Stimulated activated CD4-positive, alpha-beta T cell treated with anti-CD3 and anti-CD28 coated beads, Interleukin-1b, Interleukin-23, amount 100 ng/mL, for 4 hours (primary cell): ENCODE measurements around the gene S100A6.
"Not testable (repeated sequence)": the region's sequence is repeated elsewhere in the genome, so short reads cannot be mapped to it uniquely, and the experiment has no call there.

Experiments used
- DNase-seq, 2 donors: peaks; one replicate each; pipeline ENCODE4 v3.0.0-alpha.2; 2020; ENCODE audit warnings: low read depth in 2 of 2

Gene S100A6

DNA sequence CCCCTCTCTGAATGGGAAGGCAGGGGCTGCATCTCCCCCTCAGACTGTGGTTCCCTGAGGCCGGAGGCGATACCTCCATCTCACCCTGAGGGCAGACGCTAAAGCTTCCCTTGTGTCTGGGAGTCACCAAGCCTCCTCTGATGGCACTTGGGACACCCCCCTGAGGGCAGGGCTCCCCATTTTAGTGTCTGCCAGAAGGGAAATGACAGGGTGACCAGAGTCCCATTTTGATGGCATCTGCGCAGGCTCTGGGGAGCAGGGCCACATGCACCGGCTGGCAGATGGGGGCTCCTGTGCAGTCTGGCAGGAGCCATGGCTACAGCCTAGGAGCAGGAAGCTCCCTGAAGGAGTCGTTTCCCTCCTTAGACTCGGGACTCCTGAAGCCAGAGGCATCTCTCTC lies 28.2 kb upstream of the S100A6 start:
- no peak for DNase-seq

DNA sequence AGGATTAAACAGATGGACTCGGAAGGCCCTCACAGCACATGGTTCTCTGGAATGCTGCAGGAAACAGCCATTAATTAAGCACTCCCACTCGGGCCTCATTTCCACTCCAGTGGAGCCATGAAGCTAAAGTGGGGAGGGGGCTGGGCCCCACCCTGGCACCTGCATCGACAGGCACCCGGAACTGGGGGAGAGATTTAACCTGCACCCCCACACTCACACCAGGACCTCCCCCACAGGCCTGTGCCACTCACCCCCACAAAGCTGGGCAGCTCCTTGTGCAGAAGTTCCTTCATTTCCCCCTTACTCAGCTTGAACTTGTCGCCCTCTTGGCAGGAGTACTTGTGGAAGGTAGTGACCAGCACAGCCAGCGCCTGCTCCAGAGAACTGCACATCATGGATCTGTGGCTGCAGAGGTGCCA lies 27.7 kb upstream of the S100A6 start:
- no peak for DNase-seq

DNA sequence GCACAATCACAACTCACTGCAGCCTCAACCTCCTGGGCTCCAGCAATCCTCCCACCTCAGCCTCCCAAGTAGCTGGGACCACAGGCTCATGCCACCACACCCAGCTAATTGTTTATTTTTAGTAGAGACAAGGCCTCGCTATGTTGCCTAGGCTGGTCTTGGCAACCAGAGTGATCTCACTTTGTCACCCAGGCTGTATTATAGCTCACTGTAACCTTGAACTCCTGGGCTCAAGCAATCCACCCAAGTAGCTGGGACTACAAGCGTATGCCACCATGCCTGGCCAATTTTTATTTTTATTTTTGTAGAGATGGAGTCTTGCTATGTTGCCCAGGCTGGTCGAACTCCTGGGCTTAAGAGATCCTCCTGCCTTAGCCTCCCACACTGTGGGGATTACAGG lies 26.2 kb upstream of the S100A6 start:
- not testable (repeated sequence) for DNase-seq

DNA sequence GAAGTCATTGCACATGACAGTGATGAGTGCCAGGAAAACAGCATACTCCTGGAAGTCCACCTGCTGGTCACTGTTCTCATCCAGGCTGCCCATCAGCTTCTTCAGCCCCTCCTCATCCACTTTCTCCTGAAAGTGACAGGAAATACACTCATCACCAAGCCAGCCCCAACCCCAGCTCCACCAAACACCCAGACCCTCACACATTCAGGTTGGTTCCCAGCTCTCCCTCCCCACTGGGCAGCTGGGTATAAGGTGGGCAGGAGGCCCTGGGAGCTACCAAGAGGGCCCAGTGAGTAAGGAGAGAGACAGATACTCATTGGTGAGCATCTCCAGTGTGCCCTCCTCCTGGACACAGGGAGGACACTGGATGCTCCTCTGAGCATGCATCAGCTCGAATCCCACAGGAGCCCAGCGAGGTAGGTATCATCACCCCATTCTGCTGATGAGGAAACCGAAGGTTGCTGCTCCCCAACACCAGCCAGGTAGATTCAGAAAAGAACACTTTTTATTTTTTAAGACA lies 25.7 kb upstream of the S100A6 start:
- no peak for DNase-seq

DNA sequence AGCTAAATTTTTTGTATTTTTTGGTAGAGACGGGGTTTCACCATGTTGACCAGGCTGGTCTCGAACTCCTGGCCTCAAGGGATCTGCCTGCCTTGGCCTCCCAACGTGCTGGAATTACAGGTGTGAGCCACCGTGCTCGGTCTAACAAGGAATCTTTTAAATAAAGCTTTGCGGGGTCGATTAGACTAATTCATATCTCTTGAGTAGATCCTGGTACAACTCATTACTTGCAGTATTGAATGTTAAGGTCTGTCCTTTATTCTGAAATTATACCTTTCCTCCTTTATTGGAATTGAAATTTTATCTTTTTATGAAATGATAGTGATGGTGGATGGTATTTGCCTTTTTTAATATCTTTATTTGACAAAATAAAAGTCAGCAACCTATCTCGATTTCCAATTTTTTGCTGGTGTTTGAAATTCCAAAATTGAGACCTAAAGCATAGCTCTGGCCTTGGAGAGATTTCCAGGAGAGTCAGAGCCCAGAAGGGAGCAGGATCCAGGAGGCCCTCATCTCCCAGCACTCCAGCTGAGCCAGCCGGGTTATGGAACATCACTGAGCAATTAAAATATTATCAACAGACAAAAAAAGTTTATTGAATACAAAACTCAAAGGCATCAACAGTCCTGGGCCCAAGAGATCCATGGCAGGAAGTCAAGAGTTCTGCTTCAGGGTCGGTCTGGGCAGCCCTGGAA lies 25.1 kb upstream of the S100A6 start:
- DNase-seq = no peak

DNA sequence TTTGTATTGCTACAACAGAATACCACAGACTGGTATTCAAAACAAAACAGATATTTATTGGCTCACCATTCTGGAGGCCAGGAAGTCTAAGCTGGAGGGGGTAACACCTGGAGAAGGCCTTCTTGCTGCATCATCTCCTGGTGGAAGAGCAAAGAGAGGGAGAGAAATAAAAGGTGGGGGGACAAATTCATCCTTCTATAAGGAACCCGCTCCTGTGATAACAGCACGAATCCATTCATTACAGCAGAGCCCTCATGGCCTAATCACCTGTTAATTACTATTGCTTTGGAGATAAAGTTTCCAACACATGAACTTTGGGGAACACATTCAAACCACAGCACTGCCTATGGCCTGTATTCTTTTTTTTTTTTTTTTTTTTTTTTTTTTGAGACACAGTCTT lies 24.4 kb upstream of the S100A6 start:
- DNase-seq = no peak

DNA sequence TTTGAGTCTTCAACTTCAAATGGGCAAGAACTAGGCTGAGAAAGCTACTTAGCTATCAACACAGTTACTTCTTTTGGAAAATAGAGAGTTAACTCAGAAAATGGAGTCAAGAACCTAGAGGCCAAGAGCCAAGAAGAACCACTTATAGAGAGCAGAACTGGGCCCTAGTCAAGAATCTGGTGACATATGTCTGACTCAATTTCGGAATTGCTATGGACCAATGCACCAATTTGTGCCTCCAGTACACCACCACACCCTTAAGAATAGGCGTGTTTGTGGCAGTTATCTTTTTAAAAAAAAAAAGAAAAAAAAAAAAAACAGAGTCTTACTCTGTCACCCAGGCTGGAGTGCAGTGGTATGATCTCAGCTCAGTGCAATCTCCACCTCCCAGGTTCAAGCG lies 22.1 kb upstream of the S100A6 start:
- no peak for DNase-seq

DNA sequence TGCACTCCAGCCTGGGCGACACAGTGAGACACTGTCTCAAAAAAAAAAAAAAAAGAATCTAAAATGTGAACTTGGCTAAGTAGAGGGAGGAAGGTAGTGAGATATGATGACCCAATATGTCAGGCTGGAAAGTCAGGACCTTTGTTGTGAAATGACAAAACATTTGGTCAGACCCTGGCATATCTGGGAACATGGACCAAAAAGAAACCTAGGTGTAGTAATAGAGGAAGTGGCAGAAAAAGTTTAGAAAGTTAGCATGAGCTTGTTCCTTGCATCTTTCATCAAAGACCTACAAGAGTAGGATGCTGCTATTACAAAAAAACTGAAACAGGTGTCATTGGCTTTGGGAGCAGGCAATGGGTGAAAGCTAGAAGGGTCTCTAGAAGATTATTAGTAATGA lies 20.6 kb upstream of the S100A6 start:
- DNase-seq = no peak

DNA sequence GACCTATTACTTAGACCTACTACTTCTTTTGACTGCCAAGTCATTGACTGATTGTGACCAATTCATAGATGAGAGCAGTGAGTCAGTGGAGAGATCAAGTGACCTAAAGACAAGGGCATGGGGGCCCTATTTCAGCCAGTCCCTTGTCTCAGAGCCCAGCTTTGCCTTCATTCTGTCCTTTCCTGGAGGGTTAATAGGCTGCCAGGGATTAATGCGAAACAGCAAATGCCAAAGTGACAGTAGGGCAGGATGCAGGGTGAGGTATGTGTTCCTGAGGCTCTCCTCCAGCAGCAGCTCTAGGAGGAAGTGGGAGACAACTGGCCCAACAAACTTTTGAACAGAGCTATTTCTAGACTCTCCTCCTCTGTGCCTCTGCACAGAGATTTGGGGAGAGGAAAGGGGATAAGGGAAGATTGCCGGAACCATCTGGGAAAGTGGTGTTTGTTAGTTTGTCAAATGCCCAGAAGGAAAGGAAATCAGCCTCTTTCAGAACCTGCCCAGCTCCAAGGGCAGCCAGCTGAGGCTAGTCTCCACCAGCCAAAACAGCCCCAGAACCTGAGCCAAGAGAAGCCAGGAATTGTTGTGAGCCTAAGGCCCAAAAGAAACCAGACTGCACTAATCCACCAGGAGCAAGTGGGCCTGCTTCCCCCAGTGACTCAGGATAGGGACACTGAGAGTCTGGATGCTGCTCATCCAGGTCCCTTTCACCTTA lies 18.2 kb upstream of the S100A6 start:
- no peak for DNase-seq

DNA sequence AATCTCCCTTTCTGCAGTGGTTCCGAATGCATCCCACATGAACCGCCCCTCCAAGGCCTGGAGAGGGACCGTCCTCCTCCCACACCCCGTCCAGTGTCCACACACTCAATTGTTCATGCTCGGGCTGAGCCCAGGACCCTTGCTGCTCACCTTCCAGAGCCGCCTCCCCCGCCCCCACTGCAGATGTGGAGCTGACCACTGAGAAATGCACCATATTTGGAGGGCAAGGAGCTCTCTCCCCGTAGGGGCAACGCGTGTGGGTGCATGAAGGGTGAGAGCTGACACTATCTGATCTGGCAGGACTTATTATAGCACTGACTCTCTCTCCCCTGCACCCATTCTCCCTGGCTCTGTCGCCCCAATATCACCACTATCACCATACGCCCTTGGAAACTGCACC lies 17.3 kb upstream of the S100A6 start:
- no peak for DNase-seq

DNA sequence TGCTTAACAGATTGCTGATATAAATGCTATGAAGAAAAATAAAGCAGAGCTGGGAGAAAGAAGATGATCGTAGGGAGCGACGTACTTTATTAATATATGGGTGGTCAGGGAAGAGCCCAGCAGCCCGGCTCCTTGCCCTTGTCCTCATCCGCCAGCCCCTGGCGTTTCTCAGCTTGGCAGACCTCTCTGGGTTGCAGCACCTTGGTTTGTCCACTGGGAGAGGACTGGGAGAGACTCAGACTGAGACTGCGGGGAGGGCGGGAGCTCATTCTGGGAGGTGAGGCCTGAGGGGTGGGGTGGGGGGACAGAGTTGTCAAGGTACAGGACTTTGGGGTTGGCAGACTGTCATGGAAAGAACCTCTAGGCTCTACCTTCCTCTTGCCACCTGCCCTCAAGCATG lies 16.5 kb upstream of the S100A6 start:
- DNase-seq = no peak

DNA sequence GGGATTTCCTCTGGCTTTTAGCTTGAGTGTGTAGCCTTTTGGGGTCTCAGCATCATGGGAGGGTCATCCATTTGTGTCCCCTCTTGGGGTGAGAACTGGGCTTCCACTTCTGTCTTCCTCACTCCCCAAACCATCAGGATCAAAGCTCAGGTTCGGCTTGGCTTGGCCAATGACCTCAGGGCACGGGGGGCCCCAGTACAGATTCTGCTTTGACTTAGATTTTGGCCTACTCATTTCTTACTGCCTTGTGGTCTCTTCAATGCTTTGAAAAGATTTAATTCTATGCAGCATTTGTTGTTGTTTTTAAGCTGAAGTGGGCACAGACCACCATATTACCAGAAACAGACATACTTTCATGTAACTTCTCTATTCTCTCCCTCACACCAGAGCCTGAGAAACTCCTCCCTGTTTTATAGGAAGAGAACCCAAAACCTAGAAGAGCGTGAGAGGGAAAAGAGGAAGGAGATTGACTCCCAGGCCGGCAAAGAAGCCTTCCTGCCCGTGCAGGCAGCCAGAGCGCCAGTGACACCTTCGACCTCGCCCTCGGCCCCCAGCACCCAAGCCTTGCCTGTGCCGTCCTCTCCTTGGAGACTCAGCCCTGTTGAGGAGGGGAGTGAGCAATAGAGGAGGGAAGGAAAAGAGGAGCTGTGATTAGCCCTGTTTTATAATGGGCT lies 15.2 kb upstream of the S100A6 start:
- DNase-seq = no peak

DNA sequence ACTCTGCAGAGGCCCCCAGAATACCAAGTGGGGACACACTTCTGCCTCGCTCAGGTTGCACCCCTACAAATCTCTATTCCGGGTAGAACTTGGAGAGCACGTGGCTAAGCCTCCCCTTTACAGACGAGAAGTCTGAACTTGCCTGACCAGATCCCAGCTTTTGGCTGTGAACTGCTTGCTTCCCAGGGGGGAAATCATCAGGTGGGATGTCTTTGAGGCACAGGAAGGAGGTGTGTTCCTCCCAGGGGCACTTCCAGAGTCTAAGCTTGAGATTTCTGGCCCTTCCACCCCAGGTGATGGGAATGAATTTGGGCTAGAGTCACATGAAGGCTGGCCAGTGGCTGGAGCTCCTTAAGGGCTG lies 14.6 kb upstream of the S100A6 start:
- DNase-seq = no peak

DNA sequence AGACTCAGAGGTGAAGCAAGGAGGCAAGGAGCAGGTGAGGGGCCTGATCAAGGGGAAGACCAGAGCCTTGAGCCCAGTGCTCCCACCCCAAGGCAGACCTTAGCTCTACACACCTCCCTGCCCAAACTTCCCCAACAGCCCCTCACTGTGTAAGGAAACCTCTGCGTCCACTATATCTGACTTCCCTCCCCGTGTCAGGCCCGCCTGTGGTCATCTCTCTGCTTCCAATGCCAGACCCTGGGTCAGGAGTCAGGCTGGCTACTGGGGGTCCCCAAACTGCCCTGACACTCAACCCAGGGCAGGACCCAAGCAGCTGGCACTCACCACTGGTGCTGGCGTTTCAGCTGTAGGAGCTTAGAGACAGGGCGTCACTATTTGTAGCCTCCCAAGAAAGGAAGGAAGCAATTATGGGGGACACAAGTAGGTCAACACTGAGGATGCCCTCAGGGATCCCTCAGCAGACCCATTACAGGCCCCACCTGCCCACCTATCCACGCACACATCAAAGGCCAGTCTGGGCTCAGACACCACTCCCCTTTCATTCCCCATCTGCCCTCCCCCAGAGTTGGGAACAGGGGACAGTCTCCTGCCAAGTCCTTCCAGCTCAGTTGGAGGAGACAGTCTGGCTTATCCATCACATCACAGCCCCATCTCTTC lies 14.1 kb upstream of the S100A6 start:
- no peak for DNase-seq

DNA sequence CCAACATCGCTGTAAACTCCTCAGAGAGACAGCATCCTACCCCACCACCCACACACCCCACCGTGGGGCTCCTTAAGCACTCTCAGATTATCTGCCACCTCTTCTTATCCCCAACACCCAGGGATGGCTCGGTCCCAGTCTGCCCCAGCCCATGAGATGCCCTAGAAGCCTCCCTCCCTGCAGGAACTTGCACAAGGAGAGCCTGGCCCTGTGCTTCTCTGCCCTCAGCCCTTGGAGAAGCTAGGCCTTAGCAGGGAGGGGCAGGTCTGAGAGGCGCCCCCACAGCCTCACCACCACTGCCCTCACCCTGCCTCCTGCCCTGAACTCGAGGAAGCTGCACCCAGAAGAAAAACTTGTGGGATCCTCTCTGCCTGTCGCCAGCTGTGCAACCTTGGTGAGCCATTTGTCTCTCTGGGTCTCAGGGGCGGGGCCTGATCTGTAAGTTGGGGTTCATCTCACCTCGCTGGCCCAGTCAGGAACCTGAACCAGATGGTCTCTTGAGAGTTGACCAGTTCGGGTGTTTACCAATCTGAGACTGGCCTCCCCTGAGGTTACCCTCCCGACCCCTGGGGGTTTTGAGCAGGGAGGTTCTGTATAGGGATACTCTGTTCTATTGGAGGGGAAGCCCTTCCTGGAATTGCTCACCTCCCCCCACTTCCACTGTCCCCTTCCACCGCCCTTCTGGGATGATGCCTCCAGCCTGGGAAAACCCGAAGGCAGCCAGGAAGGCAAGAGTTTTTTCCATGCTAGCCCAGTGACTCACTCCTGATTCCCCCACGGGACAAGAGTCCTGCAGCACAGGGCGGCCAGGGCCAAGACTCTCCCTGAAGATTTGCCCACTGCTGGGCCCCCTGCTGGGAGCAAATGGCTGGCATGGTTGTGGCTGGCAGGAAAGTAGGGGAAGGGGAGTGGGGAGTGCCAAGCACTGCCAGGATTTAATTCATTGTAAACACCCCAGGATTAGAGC lies 13.2 kb upstream of the S100A6 start, which contains the start of gene S100A3:
TSS of gene S100A3 (minus strand) at position 537 of the 967 bp plus-strand sequence. CDS start 773 bp downstream, outside the sequence.
- no peak for DNase-seq

DNA sequence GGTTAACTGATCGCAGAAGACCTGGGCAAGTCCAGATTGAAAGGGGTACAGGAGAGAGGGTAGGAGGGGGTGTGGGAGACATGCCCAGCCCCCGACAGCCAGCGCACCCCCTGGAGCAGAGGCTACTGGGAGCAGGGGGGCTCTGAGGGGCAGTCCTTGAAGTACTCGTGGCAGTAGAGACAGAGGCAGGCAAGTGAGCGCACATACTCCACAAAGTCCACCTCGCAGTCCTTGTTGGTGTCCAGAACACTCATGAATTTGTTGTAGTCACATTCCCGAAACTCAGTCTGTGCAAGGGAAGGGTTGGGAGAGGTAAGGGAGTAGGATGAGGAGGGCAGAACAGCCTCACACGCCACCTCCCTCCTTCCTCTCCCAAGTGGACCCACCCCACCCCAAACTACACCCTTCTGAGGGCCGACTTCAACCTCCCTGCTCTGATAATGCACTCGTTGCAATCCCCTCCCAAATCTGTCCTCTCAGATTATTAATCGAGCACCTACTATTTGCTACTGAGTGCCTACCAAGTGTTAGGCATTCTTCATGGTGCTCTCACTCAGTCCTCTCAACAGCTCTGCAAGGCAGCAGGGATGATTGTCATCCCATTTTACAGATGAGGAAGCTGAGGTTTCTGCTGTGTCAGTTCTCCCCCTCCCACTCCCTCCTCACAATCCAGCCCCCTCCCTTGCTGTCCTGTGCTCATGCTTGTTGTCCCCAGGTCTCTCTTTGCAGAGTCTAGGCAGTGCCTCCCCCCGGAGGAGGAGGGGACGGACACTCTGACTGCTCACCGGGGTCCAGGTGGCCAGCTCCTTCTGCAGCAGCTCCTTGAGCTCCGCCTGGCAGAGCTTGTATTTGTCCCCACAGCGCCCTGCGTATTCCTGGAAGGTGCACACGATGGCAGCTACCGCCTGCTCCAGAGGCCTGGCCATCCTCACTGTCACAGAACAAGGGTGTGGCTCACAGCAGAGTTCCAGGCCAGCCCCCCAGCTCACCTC lies 12.1 kb upstream of the S100A6 start:
- no peak for DNase-seq

DNA sequence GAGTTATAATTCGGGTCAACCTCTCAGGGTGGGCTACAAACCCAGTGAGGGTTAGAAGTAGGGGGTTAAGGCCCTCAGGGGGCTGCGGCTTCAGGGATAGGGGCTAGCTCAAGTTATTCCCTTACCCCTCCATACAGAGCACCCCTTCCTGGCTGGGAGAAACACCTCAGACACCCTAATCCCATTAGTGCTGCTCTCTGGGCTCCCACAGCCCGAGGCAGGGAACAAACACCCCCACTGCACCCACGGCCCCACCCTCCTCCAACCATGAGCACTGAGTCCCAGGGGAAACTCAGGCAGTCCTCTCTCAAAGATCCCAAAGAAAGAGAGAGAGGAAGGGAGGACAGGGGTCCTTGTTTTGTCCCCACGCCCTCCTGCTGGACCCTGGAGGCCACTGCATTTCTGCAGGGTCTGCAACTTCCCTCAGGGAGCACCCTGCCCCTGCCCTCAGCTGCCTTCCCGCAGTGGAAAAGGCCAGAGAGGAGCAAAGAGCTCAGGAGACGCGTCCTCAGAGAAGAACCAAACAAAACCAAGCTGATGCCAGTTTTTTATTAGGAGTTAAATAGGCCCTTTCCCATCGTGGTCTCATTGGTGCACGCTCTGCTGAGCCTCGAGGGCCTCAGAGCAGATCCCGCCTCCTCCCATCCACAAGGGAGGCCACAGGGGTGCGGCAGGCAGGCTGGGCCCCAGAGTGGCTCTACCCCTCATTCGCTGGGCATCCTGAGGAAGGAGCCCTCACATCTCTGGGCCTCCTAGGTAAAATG lies 11.2 kb upstream of the S100A6 start:
- no peak for DNase-seq

DNA sequence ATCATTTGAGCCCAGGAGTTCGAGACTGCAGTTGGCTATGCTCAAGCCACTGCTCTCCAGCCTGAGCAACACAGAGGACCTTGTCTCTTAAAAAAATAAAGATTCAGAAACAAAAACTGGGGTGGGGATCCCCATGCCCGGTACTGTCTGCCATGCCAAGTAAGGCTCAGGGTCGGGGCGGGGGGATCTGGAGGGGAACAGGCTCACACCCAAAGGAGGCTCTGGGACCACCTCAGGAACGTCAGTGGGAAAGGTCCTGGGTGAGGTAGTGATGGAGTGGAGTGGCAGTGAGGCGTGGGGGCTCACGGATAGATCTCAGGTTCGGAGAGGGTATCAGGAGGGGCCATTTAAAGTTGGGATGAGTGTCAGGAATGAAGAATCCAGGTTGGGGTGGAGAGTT lies 10.6 kb upstream of the S100A6 start:
- DNase-seq = no peak
